ENCODE measurements around the gene BOLA3.

- TF ChIP-seq CTCF (IDR thresholded peaks at IDR 0.05) (no peak), ZFX (IDR thresholded peaks at IDR 0.05; ENCODE audit: borderline replicate concordance) (no peak)
Measured at GRCh38 chr2:74111380-74111779, 36.3 kb downstream of the BOLA3 start.

Measured in 22Rv1 (cell line).